Upper lobe of left lung (tissue), 6 donors: Measurements from ENCODE around the gene CRTC2. TPM values are rescaled to one million over a fixed set of nuclear protein-coding genes. Genes with fewer than 3 reads are reported as not detected.

Experiments
- ATAC-seq, 2 donors: fragments of 200-7000 bp; cut with Tn5 transposase; one replicate each; pipeline ENCODE4 v1.9.1; 2022; ENCODE audit warnings: mild to moderate bottlenecking in 2 of 2, moderate library complexity in 2 of 2; ENCODE audit not compliant: low FRiP score in 2 of 2
- DNase-seq, 2 donors: peaks; one replicate each; pipeline ENCODE4 v3.0.0-alpha.2; 2019 to 2020
- H3K27ac ChIP-seq, 4 donors: fragments of 200-600 bp; sonication (generic); one replicate each; pipeline ENCODE4 v1.5.1; 2016 to 2019
- H3K27me3 ChIP-seq, 4 donors: fragments of 200-600 bp; sonication (generic); one replicate each; pipeline ENCODE4 v1.5.1; 2017 to 2019
- H3K36me3 ChIP-seq, 4 donors: fragments of 200-600 bp; sonication (generic); one replicate each; pipeline ENCODE4 v1.5.1; 2016 to 2019
- H3K4me1 ChIP-seq, 4 donors: fragments of 200-600 bp; sonication (generic); one replicate each; pipeline ENCODE4 v1.5.1; 2018 to 2019
- H3K4me3 ChIP-seq, 4 donors: fragments of 200-600 bp; sonication (generic); one replicate each; pipeline ENCODE4 v1.5.1; 2017 to 2019; ENCODE audit warnings: mild to moderate bottlenecking in 2 of 4, moderate library complexity in 1 of 4
- H3K9me3 ChIP-seq, 4 donors: fragments of 200-600 bp; sonication (generic); one replicate each; pipeline ENCODE4 v1.5.1; 2018 to 2019
- EP300 ChIP-seq, 4 donors: sonication (generic); formaldehyde crosslinking; IDR thresholded peaks; one replicate each; pipeline ENCODE4 v1.5.1; 2017; ENCODE audit warnings: antibody characterized with exemption in 4 of 4, control low read depth in 2 of 4
- POLR2A ChIP-seq, 4 donors: fragments of 450-650 bp; IDR thresholded peaks; one replicate each; pipeline ENCODE4 v1.5.1; 2016 to 2017; ENCODE audit warnings: antibody characterized with exemption in 4 of 4, mild to moderate bottlenecking in 2 of 4
- POLR2AphosphoS5 ChIP-seq, 2 donors: sonication (generic); formaldehyde crosslinking; IDR thresholded peaks; one replicate each; pipeline ENCODE4 v1.5.1; 2017; ENCODE audit warnings: antibody characterized with exemption in 2 of 2
- WGBS, 2 donors: methylation state at CpG; one replicate each; pipeline ENCODE4 v1.1.5; 2017 to 2018; 5-methylcytosine and 5-hydroxymethylcytosine counted together
- total RNA-seq, 6 donors: library from RNA; depleted of rRNA in 4 of 6; stranded (reverse); fragments of >200 nt in 4 of 6; gene quantifications; one replicate each; pipeline versions ENCODE4 v1.1.0 to v1.2.1, GENCODE V29; 2016 to 2021
- TF ChIP-seq, protein P1 (sequence below), 6 experiments: fragments of 450-650 bp in 4 of 6; fragments of 200-600 bp in 2 of 6; sonication (generic) in 2 of 6; IDR thresholded peaks; one replicate each; pipeline ENCODE4 v1.5.1; 2016 to 2019; ENCODE audit warnings: antibody characterized with exemption in 6 of 6
- donor health status: DM: no; HTN: no; CAD: no; lungs with moderate emphysema.
- donor health status: DM: no; HTN: yes; CAD: no; lungs with severe emphysema.

CRTC2 gene
- total RNA-seq, 6 donors from 2014 or later: 19.4 to 93.2 (median 37.6) TPM

DNA sequence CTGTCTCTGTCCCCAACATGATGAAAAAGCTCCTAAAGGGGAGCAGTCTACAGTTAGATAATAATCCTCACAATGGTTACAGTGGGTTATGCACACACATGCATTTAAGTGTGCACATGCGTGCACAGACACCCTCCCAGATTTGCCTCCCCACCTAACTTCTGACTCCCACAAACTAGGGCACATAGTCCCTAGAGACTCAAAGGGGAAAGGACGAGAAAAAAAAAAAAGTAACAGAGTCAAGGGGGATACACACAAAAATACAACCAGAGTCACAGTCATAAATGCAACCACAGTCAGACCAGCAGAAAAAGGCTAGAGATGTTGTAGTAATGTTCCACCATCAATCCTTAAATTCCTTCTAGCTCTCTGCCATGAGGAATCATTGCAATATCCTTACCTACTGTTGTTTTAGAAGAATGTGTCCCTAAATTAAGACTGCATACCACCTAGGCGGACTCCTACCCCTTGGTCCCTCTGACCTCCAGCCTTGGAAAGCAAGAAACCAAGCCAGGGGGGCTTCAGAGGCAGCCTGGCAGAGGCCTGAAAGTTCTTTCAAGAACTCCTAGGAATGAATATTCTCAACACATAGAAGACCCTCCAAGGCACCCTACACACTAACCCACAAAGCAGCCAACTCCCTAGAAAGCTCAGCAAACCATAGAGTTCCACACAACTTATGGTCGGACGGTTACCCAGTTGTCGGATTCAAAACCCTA lies 1.3 kb downstream of the CRTC2 start:
- 28 to 30% methylated on average over 6 of the region's 6 CpGs for WGBS, 2 donors
- Histone ChIP-seq H3K27me3 (no peaks in the 10 kb centered on the region), H3K9me3 (no peaks in the 10 kb centered on the region), H3K4me1 (peaks cover 43 to 70% (median 47%) of the 10 kb centered on the region in 4 donors), H3K36me3 (peaks cover 5 to 57% (median 30%) of the 10 kb centered on the region in 4 donors), H3K4me3 (peak overlapping the region; percentile 83 to 96 (median 90)), H3K27ac (peak overlapping the region; percentile 91 to 96 (median 93))
- DNase-seq: no peak
- ATAC-seq: no peak
- no peak for TF ChIP-seq POLR2AphosphoS5 (IDR thresholded peaks at IDR 0.05)
- TF ChIP-seq EP300 (IDR thresholded peaks at IDR 0.05): no peak
- TF ChIP-seq POLR2A (IDR thresholded peaks at IDR 0.05): no peak
- TF ChIP-seq, protein P1, sequence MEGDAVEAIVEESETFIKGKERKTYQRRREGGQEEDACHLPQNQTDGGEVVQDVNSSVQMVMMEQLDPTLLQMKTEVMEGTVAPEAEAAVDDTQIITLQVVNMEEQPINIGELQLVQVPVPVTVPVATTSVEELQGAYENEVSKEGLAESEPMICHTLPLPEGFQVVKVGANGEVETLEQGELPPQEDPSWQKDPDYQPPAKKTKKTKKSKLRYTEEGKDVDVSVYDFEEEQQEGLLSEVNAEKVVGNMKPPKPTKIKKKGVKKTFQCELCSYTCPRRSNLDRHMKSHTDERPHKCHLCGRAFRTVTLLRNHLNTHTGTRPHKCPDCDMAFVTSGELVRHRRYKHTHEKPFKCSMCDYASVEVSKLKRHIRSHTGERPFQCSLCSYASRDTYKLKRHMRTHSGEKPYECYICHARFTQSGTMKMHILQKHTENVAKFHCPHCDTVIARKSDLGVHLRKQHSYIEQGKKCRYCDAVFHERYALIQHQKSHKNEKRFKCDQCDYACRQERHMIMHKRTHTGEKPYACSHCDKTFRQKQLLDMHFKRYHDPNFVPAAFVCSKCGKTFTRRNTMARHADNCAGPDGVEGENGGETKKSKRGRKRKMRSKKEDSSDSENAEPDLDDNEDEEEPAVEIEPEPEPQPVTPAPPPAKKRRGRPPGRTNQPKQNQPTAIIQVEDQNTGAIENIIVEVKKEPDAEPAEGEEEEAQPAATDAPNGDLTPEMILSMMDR (IDR thresholded peaks at IDR 0.05): no peak

DNA sequence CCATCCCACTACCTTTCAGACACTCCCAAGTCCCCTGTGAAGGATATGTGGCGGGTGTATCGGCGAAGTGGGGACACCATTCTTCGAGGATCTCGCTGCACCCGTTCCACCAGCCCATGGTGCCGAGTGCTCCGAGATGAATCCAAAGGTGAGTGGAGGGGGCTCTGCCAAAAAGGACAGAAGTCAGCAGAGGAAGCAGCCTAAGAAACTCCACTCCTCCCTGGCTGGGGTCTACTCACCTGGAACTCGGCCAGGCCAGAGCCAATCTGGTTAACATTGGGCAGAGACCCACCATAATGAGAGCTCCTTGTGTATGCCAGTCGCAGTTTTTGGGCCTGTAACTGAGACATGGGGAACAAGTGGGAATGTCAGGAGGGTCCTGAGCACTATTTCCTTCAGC lies 3.6 kb downstream of the CRTC2 start:
- H3K27ac ChIP-seq: no peak overlapping the region
- DNase-seq (no peak), ATAC-seq (no peak)
- H3K36me3 ChIP-seq: peaks cover 24 to 58% (median 42%) of the 10 kb centered on the region in 4 donors
- 97 to 98% methylated on average over 9 to 10 of the region's 10 CpGs for WGBS, 2 donors
- H3K4me1 ChIP-seq: peaks cover 27 to 47% (median 31%) of the 10 kb centered on the region in 4 donors
- H3K27me3 ChIP-seq: no peaks in the 10 kb centered on the region
- no peaks in the 10 kb centered on the region for H3K9me3 ChIP-seq
- H3K4me3 ChIP-seq: no peak overlapping the region
- no peak for TF ChIP-seq POLR2AphosphoS5 (IDR thresholded peaks at IDR 0.05)
- TF ChIP-seq EP300 (IDR thresholded peaks at IDR 0.05): no peak
- no peak for TF ChIP-seq POLR2A (IDR thresholded peaks at IDR 0.05)
- TF ChIP-seq, protein P1 (IDR thresholded peaks at IDR 0.05): no peak

DNA sequence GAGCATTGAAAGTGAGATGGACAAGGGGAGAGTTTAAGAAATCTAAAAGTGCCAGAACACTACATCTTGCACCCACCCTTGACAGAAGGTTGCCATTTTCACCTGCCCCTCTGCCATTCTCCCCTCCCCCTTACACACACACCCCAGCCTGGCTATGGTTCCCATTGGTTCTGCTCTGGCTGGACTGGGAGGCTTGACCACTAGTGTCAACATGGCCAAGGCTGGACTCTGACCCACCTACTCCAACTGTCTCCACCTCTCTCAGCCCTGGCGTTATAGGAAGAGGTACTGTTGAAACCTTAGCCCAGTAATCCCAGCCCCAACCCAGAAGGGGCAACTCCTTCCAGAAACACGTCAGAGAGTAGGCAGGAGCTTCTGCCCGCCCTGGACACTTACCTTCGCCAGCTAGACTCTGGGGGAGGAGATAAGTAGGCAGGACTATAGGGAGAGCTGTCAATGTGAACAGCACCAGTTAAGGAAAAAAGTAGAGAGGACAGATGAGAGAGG lies 4.5 kb downstream of the CRTC2 start:
- no peaks in the 10 kb centered on the region for H3K9me3 ChIP-seq
- 82 to 85% methylated on average over 4 of the region's 4 CpGs for WGBS, 2 donors
- TF ChIP-seq, protein P1 (IDR thresholded peaks at IDR 0.05): no peak
- no peak for TF ChIP-seq POLR2AphosphoS5 (IDR thresholded peaks at IDR 0.05)
- TF ChIP-seq EP300 (IDR thresholded peaks at IDR 0.05): no peak
- TF ChIP-seq POLR2A (IDR thresholded peaks at IDR 0.05): no peak
- H3K27ac ChIP-seq: no peak overlapping the region
- no peak overlapping the region for H3K4me3 ChIP-seq
- no peak for ATAC-seq
- no peaks in the 10 kb centered on the region for H3K27me3 ChIP-seq
- DNase-seq: no peak
- peaks cover 23 to 40% (median 24%) of the 10 kb centered on the region in 4 donors for H3K4me1 ChIP-seq
- H3K36me3 ChIP-seq: peaks cover 24 to 62% (median 49%) of the 10 kb centered on the region in 4 donors

DNA sequence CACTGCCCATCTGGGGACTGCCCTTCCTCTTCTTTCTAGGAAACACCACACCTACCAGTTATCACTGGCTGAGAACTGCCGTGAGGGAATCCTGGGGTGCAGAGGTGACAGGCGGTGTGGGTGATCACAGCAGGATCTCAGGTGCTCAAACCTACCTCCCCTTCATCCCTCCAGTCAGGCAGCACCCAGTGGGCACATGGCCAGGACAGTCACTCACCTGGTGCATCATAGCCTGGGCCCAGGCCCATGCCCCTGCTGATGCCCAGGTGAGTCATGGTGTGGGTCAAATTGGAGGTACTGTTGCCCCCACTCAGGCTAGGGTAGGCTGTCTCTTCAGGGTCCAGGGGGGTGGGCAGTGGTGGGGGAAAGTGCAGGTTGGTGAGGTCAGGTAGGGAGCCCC lies 6.6 kb downstream of the CRTC2 start:
- ATAC-seq (no peak), DNase-seq (no peak)
- 100% methylated on average over 1 to 2 of the region's 2 CpGs for WGBS, 2 donors
- TF ChIP-seq EP300 (IDR thresholded peaks at IDR 0.05) (no peak), POLR2A (IDR thresholded peaks at IDR 0.05) (no peak), POLR2AphosphoS5 (IDR thresholded peaks at IDR 0.05) (no peak)
- TF ChIP-seq, protein P1 (IDR thresholded peaks at IDR 0.05): no peak
- H3K27ac ChIP-seq: no peak overlapping the region
- no peaks in the 10 kb centered on the region for H3K9me3 ChIP-seq
- no peak overlapping the region for H3K4me3 ChIP-seq
- H3K36me3 ChIP-seq: peaks cover 24 to 81% (median 64%) of the 10 kb centered on the region in 4 donors
- H3K27me3 ChIP-seq: no peaks in the 10 kb centered on the region
- H3K4me1 ChIP-seq: peaks cover 17 to 34% (median 21%) of the 10 kb centered on the region in 4 donors
